GM03348 (cell line): ENCODE data around the gene SNX33.
"Not testable (repeated sequence)": the region's sequence is repeated elsewhere in the genome, so short reads cannot be mapped to it uniquely, and the experiment has no call there.

Source experiments
- DNase-seq: peaks from one replicate; pipeline ENCODE4 v3.0.0; 2012; ENCODE audit warnings: low spot score

SNX33 gene

GRCh38 chr15:75683646-75684312 lies 36.1 kb downstream of the SNX33 start:
- peak; percentile 80 for DNase-seq

GRCh38 chr15:75684648-75685047 lies 36.9 kb downstream of the SNX33 start:
- DNase-seq, result no peak

- DNase-seq, result no peak
Measured at GRCh38 chr15:75685195-75685594, 37.5 kb downstream of the SNX33 start.

- peak; percentile 71 for DNase-seq
Measured at GRCh38 chr15:75686212-75686642, 38.5 kb downstream of the SNX33 start.

- DNase-seq, result no peak
Measured at GRCh38 chr15:75687486-75688277, 40.0 kb downstream of the SNX33 start.

GRCh38 chr15:75688278-75688557 lies 40.5 kb downstream of the SNX33 start:
- no peak for DNase-seq

- no peak for DNase-seq
Measured at GRCh38 chr15:75688831-75689230, 41.1 kb downstream of the SNX33 start.

GRCh38 chr15:75689429-75689828 lies 41.7 kb downstream of the SNX33 start:
- DNase-seq, result not testable (repeated sequence)

- DNase-seq, result not testable (repeated sequence)
Measured at GRCh38 chr15:75692311-75692710, 44.6 kb downstream of the SNX33 start.

GRCh38 chr15:75693028-75693427 lies 45.3 kb downstream of the SNX33 start:
- not testable (repeated sequence) for DNase-seq

- DNase-seq, result peak; percentile 86
Measured at GRCh38 chr15:75693501-75694240, 46.0 kb downstream of the SNX33 start.

- DNase-seq, result peak; percentile 94
Measured at GRCh38 chr15:75694241-75695182, 46.8 kb downstream of the SNX33 start.

- no peak for DNase-seq
Measured at GRCh38 chr15:75695220-75695619, 47.5 kb downstream of the SNX33 start.

GRCh38 chr15:75695634-75696310 lies 48.1 kb downstream of the SNX33 start:
- DNase-seq, result no peak

GRCh38 chr15:75696311-75696720 lies 48.6 kb downstream of the SNX33 start:
- DNase-seq, result no peak

GRCh38 chr15:75696854-75697259 lies 49.1 kb downstream of the SNX33 start:
- DNase-seq, result no peak

GRCh38 chr15:75697523-75697922 lies 49.8 kb downstream of the SNX33 start:
- no peak for DNase-seq

- not testable (repeated sequence) for DNase-seq
Measured at GRCh38 chr15:75697974-75698747, 50.4 kb downstream of the SNX33 start.

GRCh38 chr15:75699517-75699916 lies 51.8 kb downstream of the SNX33 start:
- not testable (repeated sequence) for DNase-seq
